HepG2 (cell line): Measurements from ENCODE around the gene CCDC69. TPM values are rescaled to one million over a fixed set of nuclear protein-coding genes. Genes with fewer than 3 reads are reported as not detected.
A peak's percentile ranks its signal among the peaks of the same experiment; 100 is the strongest.

ENCODE experiments used
- CHCHD3 ChIP-seq: sonication (generic); formaldehyde crosslinking; IDR thresholded peaks from 2 replicates; pipeline ENCODE4 v1.8.0; 2022; ENCODE audit warnings: mild to moderate bottlenecking, missing genetic modification reagents, moderate library complexity
- KAT8 ChIP-seq: IDR thresholded peaks from 2 replicates; pipeline ENCODE4 v1.6.1; 2016; ENCODE audit warnings: missing genetic modification reagents, missing compliant biosample characterization
- MXI1 ChIP-seq: IDR thresholded peaks from 3 replicates; pipeline ENCODE4 v1.6.1; 2012; ENCODE audit warnings: low read depth, low read length, inconsistent platforms, borderline replicate concordance
- NPAS2 ChIP-seq: sonication (generic); formaldehyde crosslinking; IDR thresholded peaks from 2 replicates; pipeline ENCODE4 v1.8.0; 2022; ENCODE audit warnings: mild to moderate bottlenecking, missing genetic modification reagents, borderline replicate concordance
- RFX5 ChIP-seq: IDR thresholded peaks from 2 replicates; pipeline ENCODE4 v1.6.1; 2011; ENCODE audit warnings: low read depth, low read length, improper control_type of control experiment
- SOX5 ChIP-seq: IDR thresholded peaks from 2 replicates; pipeline ENCODE4 v1.6.1; 2016; ENCODE audit warnings: borderline replicate concordance
- SOX6 ChIP-seq, 2 experiments: fragments of 450-650 bp in 1 of 2; sonication (generic) in 1 of 2; formaldehyde crosslinking in 1 of 2; IDR thresholded peaks; 2 replicates each; pipeline versions ENCODE4 v1.4.0 to v1.6.1; 2017 to 2020; ENCODE audit warnings: antibody characterized with exemption in 1 of 2, mild to moderate bottlenecking in 1 of 2, missing genetic modification reagents in 1 of 2
- SSRP1 ChIP-seq: IDR thresholded peaks from 2 replicates; pipeline ENCODE4 v1.6.1; 2016; ENCODE audit warnings: control low read depth
- THYN1 ChIP-seq: sonication (generic); formaldehyde crosslinking; IDR thresholded peaks from 2 replicates; pipeline ENCODE4 v1.8.1; 2023; ENCODE audit warnings: low read depth, mild to moderate bottlenecking, moderate library complexity, missing genetic modification reagents, borderline replicate concordance
- U2AF2 ChIP-seq: fragments of 200-400 bp; formaldehyde crosslinking; IDR thresholded peaks from 2 replicates; pipeline ENCODE4 v1.6.1; 2017; ENCODE audit warnings: low read depth, mild to moderate bottlenecking, low read length
- ZFP36L1 ChIP-seq: sonication (generic); formaldehyde crosslinking; IDR thresholded peaks from 2 replicates; pipeline ENCODE4 v1.8.0; 2022; ENCODE audit warnings: mild to moderate bottlenecking, missing genetic modification reagents, moderate library complexity
- ZNF501 ChIP-seq: sonication (generic); formaldehyde crosslinking; IDR thresholded peaks from 2 replicates; pipeline ENCODE4 v1.5.1; 2020; ENCODE audit warnings: mild to moderate bottlenecking, moderate library complexity, missing genetic modification reagents
- polyA plus RNA-seq, 8 experiments: library from polyadenylated mRNA; depleted of rRNA in 3 of 8; stranded (reverse) in 7 of 8; unstranded in 1 of 8; fragments of >200 nt; fragmentation: Illumina TruSeq in 4 of 8; extraction: Trizol in 4 of 8; gene quantifications; 2 replicates each; pipeline versions ENCODE4 v1.2.1 to v1.2.3, GENCODE V29; 2011 to 2016; ENCODE audit warnings: low read depth in 4 of 8, missing spikeins in 1 of 8, mixed read lengths in 1 of 8; ENCODE audit not compliant: insufficient read depth in 1 of 8
- total RNA-seq, 5 experiments: library from RNA; depleted of rRNA; stranded (reverse); fragments of >200 nt; fragmentation: Illumina TruSeq; extraction: Trizol; gene quantifications; 2 replicates each; pipeline ENCODE4 v1.2.3, GENCODE V29; 2016; ENCODE audit warnings: low read depth in 1 of 5
- TF ChIP-seq, protein P1 (sequence below): sonication (generic); formaldehyde crosslinking; conservative IDR thresholded peaks from 2 replicates; pipeline ENCODE4 v1.8.1; 2023; ENCODE audit warnings: missing genetic modification reagents
- TF ChIP-seq, protein P2 (sequence below): IDR thresholded peaks from 2 replicates; pipeline ENCODE4 v1.6.1; 2016; ENCODE audit warnings: missing compliant biosample characterization, missing genetic modification reagents, borderline replicate concordance
- TF ChIP-seq, protein P3 (sequence below): sonication (generic); formaldehyde crosslinking; IDR thresholded peaks from 2 replicates; pipeline ENCODE4 v1.4.0; 2020; ENCODE audit warnings: missing genetic modification reagents
- TF ChIP-seq, protein P4 (sequence below): sonication (generic); formaldehyde crosslinking; IDR thresholded peaks from 2 replicates; pipeline ENCODE4 v1.5.1; 2020; ENCODE audit warnings: mild to moderate bottlenecking, missing genetic modification reagents, moderate library complexity
- TF ChIP-seq, protein P5 (sequence below): sonication (generic); formaldehyde crosslinking; IDR thresholded peaks from 2 replicates; pipeline ENCODE4 v1.8.0; 2022; ENCODE audit warnings: mild to moderate bottlenecking, missing genetic modification reagents, moderate library complexity
- TF ChIP-seq, protein P6 (sequence below): sonication (generic); formaldehyde crosslinking; IDR thresholded peaks from 2 replicates; pipeline ENCODE4 v1.4.0; 2020; ENCODE audit warnings: missing genetic modification reagents; ENCODE audit errors: not compliant biosample characterization

The CCDC69 gene
- total and polyA plus RNA-seq, 2 of the 13 experiments (the other 11 are each of a cell fraction or from before 2014, with no cell fraction given) = 12.2 to 45.2 TPM

DNA sequence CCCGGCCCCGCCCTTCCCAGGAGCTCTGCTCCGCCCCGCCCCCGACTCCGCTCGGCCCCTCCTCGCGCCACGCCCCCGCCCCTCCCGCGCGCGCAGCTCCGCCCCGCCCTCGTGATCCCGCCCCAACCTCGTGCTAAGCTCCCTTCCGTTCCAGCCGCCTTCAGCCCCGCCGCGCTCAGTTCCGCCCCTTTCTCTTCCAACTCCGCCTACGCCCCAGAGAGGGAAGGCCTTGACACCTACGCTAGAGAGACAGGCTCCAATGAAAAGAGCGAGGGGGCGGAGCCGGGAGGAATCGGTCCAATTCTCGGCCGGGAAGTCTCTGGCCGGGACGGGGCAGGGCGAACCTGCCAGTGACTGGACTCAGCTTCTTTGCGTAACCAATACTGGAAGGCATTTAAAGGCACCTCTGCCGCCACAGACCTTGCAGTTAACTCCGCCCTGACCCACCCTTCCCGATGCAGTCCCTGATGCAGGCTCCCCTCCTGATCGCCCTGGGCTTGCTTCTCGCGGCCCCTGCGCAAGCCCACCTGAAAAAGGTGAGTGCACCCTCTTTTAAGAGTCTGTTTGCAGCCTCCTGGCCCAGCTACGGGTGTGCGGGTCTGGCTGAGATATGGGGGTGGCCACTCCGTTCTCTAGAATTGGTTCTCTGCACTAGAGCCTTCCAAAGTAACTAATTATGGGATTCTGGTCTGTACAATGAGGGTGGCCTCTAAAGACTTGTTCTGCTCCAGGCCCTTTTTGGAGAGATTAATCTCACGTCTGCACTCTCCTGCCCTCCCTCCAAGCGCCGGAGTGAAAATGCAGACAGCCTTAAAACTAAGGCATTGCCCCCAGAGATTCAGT, 29.1 kb upstream of the CCDC69 start, which contains the start of gene GM2A (continued):
- TF ChIP-seq ZFP36L1 (CRISPR knock-in tag) = no peak
- no peak for TF ChIP-seq SOX6 (IDR thresholded peaks at IDR 0.05)
- TF ChIP-seq SOX6 (CRISPR knock-in tag; IDR thresholded peaks at IDR 0.05) = peak; percentile 47
- TF ChIP-seq, protein P1, sequence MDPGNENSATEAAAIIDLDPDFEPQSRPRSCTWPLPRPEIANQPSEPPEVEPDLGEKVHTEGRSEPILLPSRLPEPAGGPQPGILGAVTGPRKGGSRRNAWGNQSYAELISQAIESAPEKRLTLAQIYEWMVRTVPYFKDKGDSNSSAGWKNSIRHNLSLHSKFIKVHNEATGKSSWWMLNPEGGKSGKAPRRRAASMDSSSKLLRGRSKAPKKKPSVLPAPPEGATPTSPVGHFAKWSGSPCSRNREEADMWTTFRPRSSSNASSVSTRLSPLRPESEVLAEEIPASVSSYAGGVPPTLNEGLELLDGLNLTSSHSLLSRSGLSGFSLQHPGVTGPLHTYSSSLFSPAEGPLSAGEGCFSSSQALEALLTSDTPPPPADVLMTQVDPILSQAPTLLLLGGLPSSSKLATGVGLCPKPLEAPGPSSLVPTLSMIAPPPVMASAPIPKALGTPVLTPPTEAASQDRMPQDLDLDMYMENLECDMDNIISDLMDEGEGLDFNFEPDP (CRISPR knock-in tag) = no peak
- TF ChIP-seq KAT8 (CRISPR knock-in tag) = peak; percentile 25
- TF ChIP-seq ZNF501 (CRISPR knock-in tag) = peak; percentile 53; the same call in 1 of the 2 replicates
- TF ChIP-seq, protein P2, sequence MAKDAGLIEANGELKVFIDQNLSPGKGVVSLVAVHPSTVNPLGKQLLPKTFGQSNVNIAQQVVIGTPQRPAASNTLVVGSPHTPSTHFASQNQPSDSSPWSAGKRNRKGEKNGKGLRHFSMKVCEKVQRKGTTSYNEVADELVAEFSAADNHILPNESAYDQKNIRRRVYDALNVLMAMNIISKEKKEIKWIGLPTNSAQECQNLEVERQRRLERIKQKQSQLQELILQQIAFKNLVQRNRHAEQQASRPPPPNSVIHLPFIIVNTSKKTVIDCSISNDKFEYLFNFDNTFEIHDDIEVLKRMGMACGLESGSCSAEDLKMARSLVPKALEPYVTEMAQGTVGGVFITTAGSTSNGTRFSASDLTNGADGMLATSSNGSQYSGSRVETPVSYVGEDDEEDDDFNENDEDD (CRISPR knock-in tag) = peak; percentile 67; the same call in 1 of the 2 replicates
- TF ChIP-seq MXI1 = peak; percentile 45; the same call in 1 of the 3 replicates
- 0 out of 2 replicates have a peak, but pooled peaks have one; percentile 20 for TF ChIP-seq RFX5
- TF ChIP-seq SOX5 (CRISPR knock-in tag) = no peak
- no peak for TF ChIP-seq CHCHD3 (CRISPR knock-in tag)
- no peak for TF ChIP-seq U2AF2
- no peak for TF ChIP-seq NPAS2 (CRISPR knock-in tag)
- TF ChIP-seq, protein P3, sequence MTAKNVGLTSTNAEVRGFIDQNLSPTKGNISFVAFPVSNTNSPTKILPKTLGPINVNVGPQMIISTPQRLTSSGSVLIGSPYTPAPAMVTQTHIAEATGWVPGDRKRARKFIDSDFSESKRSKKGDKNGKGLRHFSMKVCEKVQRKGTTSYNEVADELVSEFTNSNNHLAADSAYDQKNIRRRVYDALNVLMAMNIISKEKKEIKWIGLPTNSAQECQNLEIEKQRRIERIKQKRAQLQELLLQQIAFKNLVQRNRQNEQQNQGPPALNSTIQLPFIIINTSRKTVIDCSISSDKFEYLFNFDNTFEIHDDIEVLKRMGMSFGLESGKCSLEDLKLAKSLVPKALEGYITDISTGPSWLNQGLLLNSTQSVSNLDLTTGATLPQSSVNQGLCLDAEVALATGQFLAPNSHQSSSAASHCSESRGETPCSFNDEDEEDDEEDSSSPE (CRISPR knock-in tag) = no peak
- TF ChIP-seq THYN1 = no peak
- TF ChIP-seq SSRP1 (CRISPR knock-in tag) = no peak
- TF ChIP-seq, protein P4, sequence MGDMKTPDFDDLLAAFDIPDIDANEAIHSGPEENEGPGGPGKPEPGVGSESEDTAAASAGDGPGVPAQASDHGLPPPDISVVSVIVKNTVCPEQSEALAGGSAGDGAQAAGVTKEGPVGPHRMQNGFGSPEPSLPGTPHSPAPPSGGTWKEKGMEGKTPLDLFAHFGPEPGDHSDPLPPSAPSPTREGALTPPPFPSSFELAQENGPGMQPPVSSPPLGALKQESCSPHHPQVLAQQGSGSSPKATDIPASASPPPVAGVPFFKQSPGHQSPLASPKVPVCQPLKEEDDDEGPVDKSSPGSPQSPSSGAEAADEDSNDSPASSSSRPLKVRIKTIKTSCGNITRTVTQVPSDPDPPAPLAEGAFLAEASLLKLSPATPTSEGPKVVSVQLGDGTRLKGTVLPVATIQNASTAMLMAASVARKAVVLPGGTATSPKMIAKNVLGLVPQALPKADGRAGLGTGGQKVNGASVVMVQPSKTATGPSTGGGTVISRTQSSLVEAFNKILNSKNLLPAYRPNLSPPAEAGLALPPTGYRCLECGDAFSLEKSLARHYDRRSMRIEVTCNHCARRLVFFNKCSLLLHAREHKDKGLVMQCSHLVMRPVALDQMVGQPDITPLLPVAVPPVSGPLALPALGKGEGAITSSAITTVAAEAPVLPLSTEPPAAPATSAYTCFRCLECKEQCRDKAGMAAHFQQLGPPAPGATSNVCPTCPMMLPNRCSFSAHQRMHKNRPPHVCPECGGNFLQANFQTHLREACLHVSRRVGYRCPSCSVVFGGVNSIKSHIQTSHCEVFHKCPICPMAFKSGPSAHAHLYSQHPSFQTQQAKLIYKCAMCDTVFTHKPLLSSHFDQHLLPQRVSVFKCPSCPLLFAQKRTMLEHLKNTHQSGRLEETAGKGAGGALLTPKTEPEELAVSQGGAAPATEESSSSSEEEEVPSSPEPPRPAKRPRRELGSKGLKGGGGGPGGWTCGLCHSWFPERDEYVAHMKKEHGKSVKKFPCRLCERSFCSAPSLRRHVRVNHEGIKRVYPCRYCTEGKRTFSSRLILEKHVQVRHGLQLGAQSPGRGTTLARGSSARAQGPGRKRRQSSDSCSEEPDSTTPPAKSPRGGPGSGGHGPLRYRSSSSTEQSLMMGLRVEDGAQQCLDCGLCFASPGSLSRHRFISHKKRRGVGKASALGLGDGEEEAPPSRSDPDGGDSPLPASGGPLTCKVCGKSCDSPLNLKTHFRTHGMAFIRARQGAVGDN (CRISPR knock-in tag) = peak; percentile 66
- TF ChIP-seq, protein P5, sequence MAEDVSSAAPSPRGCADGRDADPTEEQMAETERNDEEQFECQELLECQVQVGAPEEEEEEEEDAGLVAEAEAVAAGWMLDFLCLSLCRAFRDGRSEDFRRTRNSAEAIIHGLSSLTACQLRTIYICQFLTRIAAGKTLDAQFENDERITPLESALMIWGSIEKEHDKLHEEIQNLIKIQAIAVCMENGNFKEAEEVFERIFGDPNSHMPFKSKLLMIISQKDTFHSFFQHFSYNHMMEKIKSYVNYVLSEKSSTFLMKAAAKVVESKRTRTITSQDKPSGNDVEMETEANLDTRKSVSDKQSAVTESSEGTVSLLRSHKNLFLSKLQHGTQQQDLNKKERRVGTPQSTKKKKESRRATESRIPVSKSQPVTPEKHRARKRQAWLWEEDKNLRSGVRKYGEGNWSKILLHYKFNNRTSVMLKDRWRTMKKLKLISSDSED (CRISPR knock-in tag) = no peak
- TF ChIP-seq, protein P6, sequence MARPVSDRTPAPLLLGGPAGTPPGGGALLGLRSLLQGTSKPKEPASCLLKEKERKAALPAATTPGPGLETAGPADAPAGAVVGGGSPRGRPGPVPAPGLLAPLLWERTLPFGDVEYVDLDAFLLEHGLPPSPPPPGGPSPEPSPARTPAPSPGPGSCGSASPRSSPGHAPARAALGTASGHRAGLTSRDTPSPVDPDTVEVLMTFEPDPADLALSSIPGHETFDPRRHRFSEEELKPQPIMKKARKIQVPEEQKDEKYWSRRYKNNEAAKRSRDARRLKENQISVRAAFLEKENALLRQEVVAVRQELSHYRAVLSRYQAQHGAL = no peak
